ENCODE data around the gene RAB3B. TPM values are rescaled to one million over a fixed set of nuclear protein-coding genes. Genes with fewer than 3 reads are reported as not detected.
A peak's percentile ranks its signal among the peaks of the same experiment; 100 is the strongest.
"Not testable (repeated sequence)": the region's sequence is repeated elsewhere in the genome, so short reads cannot be mapped to it uniquely, and the experiment has no call there.

The RAB3B gene
- total RNA-seq, 1 donor from 2014 or later, result 0.02 TPM

DNA sequence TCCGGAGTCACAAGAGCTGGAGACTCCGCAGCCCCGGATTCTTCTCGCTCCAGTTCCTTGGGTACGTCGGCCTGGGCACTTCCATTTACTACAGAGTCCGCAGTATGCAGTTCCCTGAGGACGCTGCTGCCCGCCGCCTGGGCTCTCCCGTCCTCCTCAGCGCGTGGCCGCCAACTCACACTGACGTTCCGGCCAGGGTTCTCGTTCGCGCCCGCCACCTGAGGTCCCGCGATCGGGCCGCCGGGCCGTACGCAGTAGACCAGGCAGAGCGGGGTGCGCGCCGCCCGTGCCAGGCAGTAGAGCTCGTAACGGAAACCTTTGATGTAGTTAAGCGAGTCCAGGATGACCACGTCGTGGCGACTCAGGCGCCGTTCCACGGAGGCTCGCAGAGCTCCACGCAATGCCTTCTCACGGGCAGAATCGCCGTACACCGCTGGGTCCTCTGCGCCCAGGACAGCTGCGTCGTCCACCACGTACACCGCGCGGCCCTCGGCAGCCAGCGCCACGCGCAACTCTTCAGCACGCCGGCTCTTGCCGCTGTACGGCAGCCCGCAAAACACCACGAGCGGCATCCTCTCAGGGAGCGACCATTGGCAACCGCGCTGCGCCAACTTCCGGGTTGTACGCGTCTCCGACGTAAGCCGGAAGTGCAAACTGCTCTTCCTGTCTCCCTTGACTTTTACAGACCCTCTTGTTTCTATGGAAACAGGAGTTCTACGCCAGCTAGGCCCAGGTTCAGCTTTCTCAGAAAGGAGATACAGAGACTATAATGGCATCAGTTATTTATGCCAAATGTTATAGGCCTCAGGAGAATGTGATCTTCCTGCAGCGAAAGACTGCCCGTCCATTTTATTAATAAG is 42.9 kb upstream of the RAB3B start, which contains the start of gene KTI12:
Gene KTI12 (minus strand): TSS at position 621 of the 860 bp plus-strand sequence. CDS start 49 bp downstream, at position 572.
- H3K9me3 Mint-ChIP-seq, result no peaks in the 10 kb centered on the region
- peaks cover 48% of the 10 kb centered on the region for H3K36me3 Mint-ChIP-seq (ENCODE audit: low read depth)
- peak within 1 kb of the TSS; percentile 89 for H3K27ac Mint-ChIP-seq
- ChIA-PET POLR2A (interaction anchor here (0.5 to 4.9 kb wide), 9 partner anchors 8 to 981 kb away, joined by 3 to 63 read pairs (median 4); partner anchors contain the start of genes BTF3L4, ORC1, PRPF38A and TUT4), CTCF (interaction anchor here (1.9 kb wide), 1 partner anchor 21 kb away, joined by 4 read pairs; the partner anchor contains the start of gene TXNDC12)
- H3K4me3 Mint-ChIP-seq, result peak within 1 kb of the TSS; percentile 93
- ATAC-seq (ENCODE audit: low read depth), result peak; percentile 89
- peaks cover 34% of the 10 kb centered on the region for H3K4me1 Mint-ChIP-seq
- TF ChIP-seq, protein P1, sequence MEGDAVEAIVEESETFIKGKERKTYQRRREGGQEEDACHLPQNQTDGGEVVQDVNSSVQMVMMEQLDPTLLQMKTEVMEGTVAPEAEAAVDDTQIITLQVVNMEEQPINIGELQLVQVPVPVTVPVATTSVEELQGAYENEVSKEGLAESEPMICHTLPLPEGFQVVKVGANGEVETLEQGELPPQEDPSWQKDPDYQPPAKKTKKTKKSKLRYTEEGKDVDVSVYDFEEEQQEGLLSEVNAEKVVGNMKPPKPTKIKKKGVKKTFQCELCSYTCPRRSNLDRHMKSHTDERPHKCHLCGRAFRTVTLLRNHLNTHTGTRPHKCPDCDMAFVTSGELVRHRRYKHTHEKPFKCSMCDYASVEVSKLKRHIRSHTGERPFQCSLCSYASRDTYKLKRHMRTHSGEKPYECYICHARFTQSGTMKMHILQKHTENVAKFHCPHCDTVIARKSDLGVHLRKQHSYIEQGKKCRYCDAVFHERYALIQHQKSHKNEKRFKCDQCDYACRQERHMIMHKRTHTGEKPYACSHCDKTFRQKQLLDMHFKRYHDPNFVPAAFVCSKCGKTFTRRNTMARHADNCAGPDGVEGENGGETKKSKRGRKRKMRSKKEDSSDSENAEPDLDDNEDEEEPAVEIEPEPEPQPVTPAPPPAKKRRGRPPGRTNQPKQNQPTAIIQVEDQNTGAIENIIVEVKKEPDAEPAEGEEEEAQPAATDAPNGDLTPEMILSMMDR (IDR thresholded peaks at IDR 0.05), result no peak
- intact Hi-C loops (cut with micrococcal nuclease), result loop anchor here (1.0 kb wide), 1 partner anchor 23 kb away; the partner anchor contains the start of gene BTF3L4
- peak; percentile 76 for DNase-seq
- H3K27me3 Mint-ChIP-seq, result no peaks in the 10 kb centered on the region

DNA sequence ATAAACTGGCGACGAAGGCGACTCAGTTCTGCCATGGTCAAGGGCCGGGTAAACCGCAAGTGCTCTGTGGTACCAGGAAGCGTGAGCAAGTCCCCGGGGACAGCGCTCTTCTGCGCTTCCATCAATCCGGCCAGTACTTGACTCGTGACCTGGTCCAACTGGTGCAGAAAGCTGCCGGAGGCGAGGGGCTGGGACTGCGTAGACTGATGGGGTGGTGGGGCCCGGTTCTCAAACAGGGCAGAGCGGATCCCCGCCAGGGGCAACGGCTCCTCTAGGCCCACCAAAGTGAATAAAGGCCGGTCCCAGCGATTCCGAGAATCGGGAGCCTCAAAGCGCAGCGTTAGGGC is 42.3 kb upstream of the RAB3B start:
- POLR2A ChIA-PET, result interaction anchor here (0.5 to 4.9 kb wide), 9 partner anchors 9 to 982 kb away, joined by 3 to 63 read pairs (median 4); partner anchors contain the start of genes BTF3L4, ORC1, PRPF38A and TUT4
- DNase-seq (peak; percentile 31), ATAC-seq (ENCODE audit: low read depth) (peak; percentile 29)
- Mint-ChIP-seq H3K4me3 (peak overlapping the region; percentile 93), H3K27ac (peak overlapping the region; percentile 89), H3K36me3 (ENCODE audit: low read depth) (peaks cover 48% of the 10 kb centered on the region), H3K4me1 (peaks cover 34% of the 10 kb centered on the region), H3K9me3 (no peaks in the 10 kb centered on the region), H3K27me3 (no peaks in the 10 kb centered on the region)
- CTCF ChIA-PET, result interaction anchor here (1.9 kb wide), 1 partner anchor 22 kb away, joined by 4 read pairs; the partner anchor contains the start of gene TXNDC12
- intact Hi-C loops (cut with micrococcal nuclease), result loop anchor here (1.0 kb wide), 1 partner anchor 24 kb away; the partner anchor contains the start of gene BTF3L4
- TF ChIP-seq, protein P1 (IDR thresholded peaks at IDR 0.05), result no peak

DNA sequence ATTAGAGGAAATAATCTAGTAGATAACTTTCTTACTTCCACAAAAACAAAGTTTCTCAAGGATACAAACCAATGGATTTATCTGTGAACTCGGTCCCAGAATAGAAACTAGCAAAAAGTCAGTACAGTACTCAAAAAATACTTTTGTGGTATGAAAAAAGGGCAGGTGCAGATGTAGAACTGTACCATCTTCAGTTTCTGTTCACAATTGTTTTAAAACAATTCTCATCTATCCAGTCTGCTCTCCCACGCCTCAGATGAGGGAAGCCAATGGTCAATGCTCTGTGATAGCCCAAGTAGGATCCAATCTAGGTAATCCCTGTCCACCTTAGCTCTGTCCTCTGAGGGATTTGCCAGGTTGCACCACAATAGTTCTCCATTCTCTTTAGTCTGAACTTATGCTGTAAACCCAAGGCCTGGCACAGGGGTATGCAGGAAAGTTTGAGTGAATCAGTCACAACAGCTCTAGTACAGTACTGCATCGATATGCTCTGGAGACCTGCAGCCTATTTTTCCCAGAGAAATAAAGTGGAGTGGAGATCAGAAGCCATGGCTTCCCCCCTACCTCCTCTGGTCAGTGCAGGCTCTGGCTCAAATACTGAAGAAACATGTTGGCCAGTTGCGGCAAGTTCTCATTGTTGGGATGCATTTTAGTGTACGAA is 41.8 kb upstream of the RAB3B start:
- H3K27ac Mint-ChIP-seq, result peak overlapping the region; percentile 89
- no peaks in the 10 kb centered on the region for H3K9me3 Mint-ChIP-seq
- DNase-seq (no peak), ATAC-seq (ENCODE audit: low read depth) (no peak)
- H3K4me1 Mint-ChIP-seq, result peaks cover 34% of the 10 kb centered on the region
- TF ChIP-seq, protein P1 (IDR thresholded peaks at IDR 0.05), result no peak
- H3K4me3 Mint-ChIP-seq, result peak overlapping the region; percentile 93
- ChIA-PET POLR2A (interaction anchor here (0.6 to 4.9 kb wide), 7 partner anchors 18 to 982 kb away, joined by 3 to 63 read pairs (median 4); partner anchors contain the start of genes BTF3L4, ORC1, PRPF38A and TXNDC12), CTCF (no interaction called here)
- intact Hi-C loops (cut with micrococcal nuclease), result no loop called here
- H3K27me3 Mint-ChIP-seq, result no peaks in the 10 kb centered on the region
- H3K36me3 Mint-ChIP-seq (ENCODE audit: low read depth), result peaks cover 47% of the 10 kb centered on the region

DNA sequence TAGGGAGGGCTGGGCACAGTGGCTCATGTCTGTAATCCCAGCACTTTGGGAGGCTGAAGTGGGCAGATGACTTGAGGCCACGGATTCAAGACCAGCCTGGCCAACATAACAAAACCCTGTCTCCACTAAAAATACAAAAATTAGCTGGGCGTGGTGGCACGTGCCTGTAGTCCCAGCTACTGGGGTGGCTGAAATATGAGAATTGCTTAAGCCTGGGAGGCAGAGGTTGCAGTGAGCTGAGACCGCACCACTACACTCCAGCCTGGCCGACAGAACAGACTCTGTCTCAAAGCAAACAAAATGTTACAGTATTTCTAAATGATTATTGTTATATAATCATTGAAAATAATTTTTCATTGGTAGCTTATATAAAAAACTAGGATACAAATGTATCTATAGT is 38.3 kb upstream of the RAB3B start:
- peaks cover 59% of the 10 kb centered on the region for H3K36me3 Mint-ChIP-seq (ENCODE audit: low read depth)
- peaks cover 30% of the 10 kb centered on the region for H3K4me1 Mint-ChIP-seq
- intact Hi-C loops (cut with micrococcal nuclease); H3K27ac Mint-ChIP-seq; H3K4me3 Mint-ChIP-seq; DNase-seq; POLR2A ChIA-PET; ATAC-seq (ENCODE audit: low read depth); CTCF ChIA-PET; H3K27me3 Mint-ChIP-seq; H3K9me3 Mint-ChIP-seq: not testable (repeated sequence)

DNA sequence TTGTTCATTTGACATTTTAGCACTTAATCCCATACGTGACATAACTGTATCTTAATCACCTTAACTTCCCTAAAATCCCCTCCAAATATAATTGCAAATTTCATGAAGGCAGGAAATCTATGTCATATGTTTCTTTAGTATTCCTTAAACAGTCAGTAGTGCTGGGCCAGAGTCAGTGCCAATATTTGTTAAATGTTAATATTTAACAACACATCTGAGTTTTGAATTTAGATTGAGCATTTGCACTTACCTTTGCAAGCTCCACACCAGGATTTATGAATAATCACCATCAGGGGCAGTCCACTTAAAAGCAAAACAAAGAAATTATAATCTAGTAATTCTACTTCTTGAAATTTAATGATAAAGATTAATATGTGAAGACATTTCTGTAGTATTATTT is 37.8 kb upstream of the RAB3B start:
- no peaks in the 10 kb centered on the region for H3K27me3 Mint-ChIP-seq
- H3K4me1 Mint-ChIP-seq, result peaks cover 28% of the 10 kb centered on the region
- H3K9me3 Mint-ChIP-seq, result no peaks in the 10 kb centered on the region
- no peak for ATAC-seq (ENCODE audit: low read depth)
- TF ChIP-seq, protein P1 (IDR thresholded peaks at IDR 0.05), result no peak
- ChIA-PET CTCF (no interaction called here), POLR2A (no interaction called here)
- H3K27ac Mint-ChIP-seq, result no peak overlapping the region
- H3K36me3 Mint-ChIP-seq (ENCODE audit: low read depth), result peaks cover 60% of the 10 kb centered on the region
- no peak for DNase-seq
- no peak overlapping the region for H3K4me3 Mint-ChIP-seq
- intact Hi-C loops (cut with micrococcal nuclease), result no loop called here
